HepG2 (cell line): ENCODE measurements around the gene ZNFX1. TPM values are rescaled to one million over a fixed set of nuclear protein-coding genes. Genes with fewer than 3 reads are reported as not detected.

Experiments used
- ATAC-seq: fragments of 200-7000 bp; cut with Tn5 transposase; 3 replicates; pipeline ENCODE4 v1.9.1; 2020; ENCODE audit warnings: mild to moderate bottlenecking, moderate library complexity
- BruUV-seq: library from RNA; stranded (reverse); fragments of 400-500 nt; replicated peaks from 2 replicates; lab custom pipeline; 2021; lab: Mats Ljungman, UMichigan
- CTCF ChIA-PET: fragments of 300-600 bp; formaldehyde crosslinking; extraction: SDS; loops from one replicate; lab custom pipeline; 2021; ENCODE audit warnings: low total read pairs, inconsistent platforms, low intra/inter-chr PET ratio; lab: Yijun Ruan, JAX
- POLR2A ChIA-PET: fragments of 350-600 bp; sonication (Branson Sonifier 250); formaldehyde crosslinking; loops from one replicate; lab custom pipeline; 2020; ENCODE audit warnings: antibody characterized with exemption, inconsistent platforms; lab: Yijun Ruan, JAX
- DNase-seq: peaks from one replicate; pipeline ENCODE4 v3.0.0-alpha.2; 2015; ENCODE audit warnings: low spot score
- FAIRE-seq: peaks from 3 replicates; lab custom pipeline; 2011; peaks lifted over from hg19 to GRCh38; lab: Jason Lieb, UNC
- H2AFZ ChIP-seq: one replicate; pipeline ENCODE4 v1.6.1; 2011; ENCODE audit warnings: low read length, inconsistent platforms
- H3K27ac ChIP-seq: fragments of 300-600 bp; 3 replicates; pipeline ENCODE4 v1.8.0; 2011; ENCODE audit warnings: mixed run types, mild to moderate bottlenecking, mixed read lengths, low read length, inconsistent platforms; ENCODE audit not compliant: insufficient read depth; ENCODE audit errors: extremely low read length
- H3K27me3 ChIP-seq, 2 experiments: fragments of 200-600 bp in 1 of 2; 2 replicates in 1 of 2; 3 replicates in 1 of 2; pipeline versions ENCODE4 v1.6.0 to v1.8.0; 2011; ENCODE audit warnings: low read length in 2 of 2, mild to moderate bottlenecking in 2 of 2, moderate library complexity in 2 of 2, inconsistent platforms in 1 of 2; ENCODE audit not compliant: insufficient read depth in 2 of 2, control insufficient read depth in 1 of 2
- H3K36me3 ChIP-seq, 2 experiments: fragments of 200-600 bp in 1 of 2; replicated peaks in 1 of 2; 2 replicates in 1 of 2; 3 replicates in 1 of 2; pipeline versions ENCODE4 v1.5.1 to v1.8.0; 2011; ENCODE audit warnings: low read length in 2 of 2, inconsistent platforms in 1 of 2; ENCODE audit not compliant: insufficient read depth in 2 of 2, control insufficient read depth in 1 of 2
- H3K4me1 ChIP-seq: 2 replicates; pipeline ENCODE4 v1.5.1; 2012; ENCODE audit warnings: low read length, inconsistent platforms; ENCODE audit not compliant: insufficient read depth
- H3K4me2 ChIP-seq: 2 replicates; pipeline ENCODE4 v1.6.0; 2011; ENCODE audit warnings: low read depth, low read length, inconsistent platforms
- H3K4me3 ChIP-seq, 3 experiments: fragments of 200-600 bp in 1 of 3; sonication (generic), shearing (Covaris generic) in 1 of 3; replicated peaks in 1 of 3; 2 replicates each; pipeline ENCODE4 v1.5.1; 2011 to 2016; ENCODE audit warnings: low read length in 3 of 3, inconsistent platforms in 2 of 3, low read depth in 2 of 3, mild to moderate bottlenecking in 2 of 3, control low read depth in 1 of 3, mixed read lengths in 1 of 3; ENCODE audit not compliant: insufficient read depth in 1 of 3
- H3K79me2 ChIP-seq: one replicate; pipeline ENCODE4 v1.6.1; 2011; ENCODE audit warnings: low read length, inconsistent platforms; ENCODE audit not compliant: insufficient read depth
- H3K9ac ChIP-seq: 2 replicates; pipeline ENCODE4 v1.6.0; 2011; ENCODE audit warnings: mild to moderate bottlenecking, low read depth, low read length, inconsistent platforms; ENCODE audit not compliant: insufficient read depth
- H3K9me3 ChIP-seq: 2 replicates; pipeline ENCODE4 v1.5.1; 2012; ENCODE audit warnings: mild to moderate bottlenecking, low read length
- H4K20me1 ChIP-seq: 2 replicates; pipeline ENCODE4 v1.6.0; 2011; ENCODE audit warnings: inconsistent platforms, mild to moderate bottlenecking, low read length, moderate library complexity; ENCODE audit not compliant: insufficient read depth
- AGO2 ChIP-seq: fragments of 200-400 bp; formaldehyde crosslinking; optimal IDR thresholded peaks from 2 replicates; pipeline ENCODE3; 2017; ENCODE audit warnings: mild to moderate bottlenecking, low read depth, low read length, moderate library complexity
- DDIT3 ChIP-seq: sonication (generic); formaldehyde crosslinking; IDR thresholded peaks from 2 replicates; pipeline ENCODE4 v1.4.0; 2020; ENCODE audit warnings: mild to moderate bottlenecking, missing genetic modification reagents
- PAF1 ChIP-seq: IDR thresholded peaks from 2 replicates; pipeline ENCODE4 v1.6.1; 2016; ENCODE audit warnings: missing genetic modification reagents, missing compliant biosample characterization
- POLR2G ChIP-seq: fragments of 200-400 bp; formaldehyde crosslinking; IDR thresholded peaks from 2 replicates; pipeline ENCODE4 v1.6.1; 2018; ENCODE audit warnings: mild to moderate bottlenecking, low read depth, low read length, moderate library complexity
- RBM22 ChIP-seq: fragments of 200-400 bp; formaldehyde crosslinking; optimal IDR thresholded peaks from 2 replicates; pipeline ENCODE3; 2017; ENCODE audit warnings: mild to moderate bottlenecking, low read length, moderate library complexity
- TEF ChIP-seq: sonication (generic); formaldehyde crosslinking; IDR thresholded peaks from 2 replicates; pipeline ENCODE4 v1.5.0; 2020; ENCODE audit warnings: missing genetic modification reagents
- ZNF276 ChIP-seq: sonication (generic); formaldehyde crosslinking; IDR thresholded peaks from 2 replicates; pipeline ENCODE4 v1.4.0; 2020; ENCODE audit warnings: mild to moderate bottlenecking, low read depth, missing genetic modification reagents
- ZNF772 ChIP-seq: sonication (generic); formaldehyde crosslinking; IDR thresholded peaks from 2 replicates; pipeline ENCODE4 v1.5.0; 2020; ENCODE audit warnings: mild to moderate bottlenecking, missing genetic modification reagents
- WGBS: methylation state at CpG from one replicate; pipeline ENCODE4 v1.1.6; 2017; ENCODE audit warnings: low lambda C conversion rate; 5-methylcytosine and 5-hydroxymethylcytosine counted together
- in situ Hi-C: cut with HindIII; loops from 2 replicates; pipeline ENCODE4 v1.10.0; 2017; ENCODE audit warnings: low pct_unique_long_range_greater_than_20kb; ENCODE audit not compliant: extremely low pct_ligation_motif_present
- intact Hi-C: fragments of 100-400 bp; cut with micrococcal nuclease; formaldehyde crosslinking; loops from one replicate; pipeline ENCODE4 v1.10.0; 2022; ENCODE audit not compliant: unreplicated experiment
- polyA plus RNA-seq, 8 experiments: library from polyadenylated mRNA; depleted of rRNA in 3 of 8; stranded (reverse) in 7 of 8; unstranded in 1 of 8; fragments of >200 nt; fragmentation: Illumina TruSeq in 4 of 8; extraction: Trizol in 4 of 8; gene quantifications; 2 replicates each; pipeline versions ENCODE4 v1.2.1 to v1.2.3, GENCODE V29; 2011 to 2016; ENCODE audit warnings: low read depth in 4 of 8, missing spikeins in 1 of 8, mixed read lengths in 1 of 8; ENCODE audit not compliant: insufficient read depth in 1 of 8
- total RNA-seq, 5 experiments: library from RNA; depleted of rRNA; stranded (reverse); fragments of >200 nt; fragmentation: Illumina TruSeq; extraction: Trizol; gene quantifications; 2 replicates each; pipeline ENCODE4 v1.2.3, GENCODE V29; 2016; ENCODE audit warnings: low read depth in 1 of 5
- TF ChIP-seq, protein P1 (sequence below), 2 experiments: fragments of 450-650 bp in 1 of 2; sonication (generic) in 1 of 2; formaldehyde crosslinking in 1 of 2; IDR thresholded peaks; 2 replicates each; pipeline versions ENCODE4 v1.6.1 to v1.8.0; 2016 to 2022; ENCODE audit warnings: antibody characterized with exemption in 1 of 2, mild to moderate bottlenecking in 1 of 2, missing genetic modification reagents in 1 of 2
- TF ChIP-seq, protein P2 (sequence below): sonication (generic); formaldehyde crosslinking; IDR thresholded peaks from 2 replicates; pipeline ENCODE4 v1.8.0; 2022; ENCODE audit warnings: mild to moderate bottlenecking, missing genetic modification reagents, borderline replicate concordance

ZNFX1 gene
- total and polyA plus RNA-seq, 2 of the 13 experiments (the other 11 are each of a cell fraction or from before 2014, with no cell fraction given) = 2.9 to 11.1 TPM

DNA sequence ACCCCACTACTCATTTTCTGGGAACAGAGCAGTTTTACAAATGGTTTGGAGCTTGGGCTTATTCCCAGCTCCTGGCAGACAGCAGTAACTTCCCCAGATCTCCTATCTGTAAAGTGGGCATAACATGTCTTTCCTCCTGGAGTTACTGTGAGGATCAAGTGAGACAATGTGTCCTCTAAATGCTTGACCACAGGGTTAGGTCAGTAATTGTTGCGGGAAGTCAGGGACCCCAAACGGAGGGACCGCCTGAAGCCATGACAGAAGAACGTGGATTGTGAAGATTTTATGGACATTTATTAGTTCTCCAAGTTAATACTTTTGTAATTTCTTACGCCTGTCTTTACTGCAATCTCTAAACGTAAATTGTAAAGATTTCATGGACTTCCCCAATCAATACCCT, 15.3 kb upstream of the ZNFX1 start:
- peaks cover 21 to 31% of the 10 kb centered on the region in 2 experiments for H3K36me3 ChIP-seq
- H3K4me1 ChIP-seq = peaks cover 5% of the 10 kb centered on the region
- DNase-seq = no peak
- 96% methylated on average over 6 of the region's 6 CpGs for WGBS
- H3K4me3 ChIP-seq = no peak overlapping the region
- H4K20me1 ChIP-seq = peaks cover 29% of the 10 kb centered on the region
- ChIA-PET CTCF (no interaction called here), POLR2A (interaction anchor here (1.9 to 4.2 kb wide), 2 partner anchors 13 to 74 kb away, joined by 5 to 46 read pairs; partner anchors contain the start of genes DDX27 and ZNFX1)
- peaks cover 2% of the 10 kb centered on the region for H3K79me2 ChIP-seq
- H2AFZ ChIP-seq = no peak overlapping the region
- in situ Hi-C loops = no loop called here
- no peak for FAIRE-seq
- peak; percentile 0; the same call in 2 of the 3 replicates for ATAC-seq
- H3K27ac ChIP-seq = no peak overlapping the region
- no peak overlapping the region for H3K4me2 ChIP-seq
- no peaks in the 10 kb centered on the region for H3K9me3 ChIP-seq
- no peaks in the 10 kb centered on the region for H3K27me3 ChIP-seq
- BruUV-seq = no TSS peak
- intact Hi-C loops = no loop called here
- no peak overlapping the region for H3K9ac ChIP-seq
- TF ChIP-seq RBM22 = no peak
- TF ChIP-seq ZNF772 (CRISPR knock-in tag) = no peak
- TF ChIP-seq ZNF276 (CRISPR knock-in tag) = no peak
- TF ChIP-seq, protein P1, sequence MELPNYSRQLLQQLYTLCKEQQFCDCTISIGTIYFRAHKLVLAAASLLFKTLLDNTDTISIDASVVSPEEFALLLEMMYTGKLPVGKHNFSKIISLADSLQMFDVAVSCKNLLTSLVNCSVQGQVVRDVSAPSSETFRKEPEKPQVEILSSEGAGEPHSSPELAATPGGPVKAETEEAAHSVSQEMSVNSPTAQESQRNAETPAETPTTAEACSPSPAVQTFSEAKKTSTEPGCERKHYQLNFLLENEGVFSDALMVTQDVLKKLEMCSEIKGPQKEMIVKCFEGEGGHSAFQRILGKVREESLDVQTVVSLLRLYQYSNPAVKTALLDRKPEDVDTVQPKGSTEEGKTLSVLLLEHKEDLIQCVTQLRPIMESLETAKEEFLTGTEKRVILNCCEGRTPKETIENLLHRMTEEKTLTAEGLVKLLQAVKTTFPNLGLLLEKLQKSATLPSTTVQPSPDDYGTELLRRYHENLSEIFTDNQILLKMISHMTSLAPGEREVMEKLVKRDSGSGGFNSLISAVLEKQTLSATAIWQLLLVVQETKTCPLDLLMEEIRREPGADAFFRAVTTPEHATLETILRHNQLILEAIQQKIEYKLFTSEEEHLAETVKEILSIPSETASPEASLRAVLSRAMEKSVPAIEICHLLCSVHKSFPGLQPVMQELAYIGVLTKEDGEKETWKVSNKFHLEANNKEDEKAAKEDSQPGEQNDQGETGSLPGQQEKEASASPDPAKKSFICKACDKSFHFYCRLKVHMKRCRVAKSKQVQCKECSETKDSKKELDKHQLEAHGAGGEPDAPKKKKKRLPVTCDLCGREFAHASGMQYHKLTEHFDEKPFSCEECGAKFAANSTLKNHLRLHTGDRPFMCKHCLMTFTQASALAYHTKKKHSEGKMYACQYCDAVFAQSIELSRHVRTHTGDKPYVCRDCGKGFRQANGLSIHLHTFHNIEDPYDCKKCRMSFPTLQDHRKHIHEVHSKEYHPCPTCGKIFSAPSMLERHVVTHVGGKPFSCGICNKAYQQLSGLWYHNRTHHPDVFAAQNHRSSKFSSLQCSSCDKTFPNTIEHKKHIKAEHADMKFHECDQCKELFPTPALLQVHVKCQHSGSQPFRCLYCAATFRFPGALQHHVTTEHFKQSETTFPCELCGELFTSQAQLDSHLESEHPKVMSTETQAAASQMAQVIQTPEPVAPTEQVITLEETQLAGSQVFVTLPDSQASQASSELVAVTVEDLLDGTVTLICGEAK (IDR thresholded peaks at IDR 0.05) = no peak
- TF ChIP-seq, protein P1 (CRISPR knock-in tag; IDR thresholded peaks at IDR 0.05) = no peak
- no peak for TF ChIP-seq DDIT3 (CRISPR knock-in tag)
- TF ChIP-seq TEF (CRISPR knock-in tag) = no peak
- TF ChIP-seq, protein P2, sequence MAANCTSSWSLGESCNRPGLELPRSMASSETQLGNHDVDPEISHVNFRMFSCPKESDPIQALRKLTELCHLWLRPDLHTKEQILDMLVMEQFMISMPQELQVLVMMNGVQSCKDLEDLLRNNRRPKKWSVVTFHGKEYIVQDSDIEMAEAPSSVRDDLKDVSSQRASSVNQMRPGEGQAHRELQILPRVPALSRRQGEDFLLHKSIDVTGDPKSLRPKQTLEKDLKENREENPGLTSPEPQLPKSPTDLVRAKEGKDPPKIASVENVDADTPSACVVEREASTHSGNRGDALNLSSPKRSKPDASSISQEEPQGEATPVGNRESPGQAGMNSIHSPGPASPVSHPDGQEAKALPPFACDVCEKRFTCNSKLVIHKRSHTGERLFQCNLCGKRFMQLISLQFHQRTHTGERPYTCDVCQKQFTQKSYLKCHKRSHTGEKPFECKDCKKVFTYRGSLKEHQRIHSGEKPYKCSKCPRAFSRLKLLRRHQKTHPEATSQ (CRISPR knock-in tag) = no peak
- TF ChIP-seq POLR2G = peak; percentile 50; the same call in 1 of the 2 replicates
- TF ChIP-seq AGO2 = peak; percentile 38
- 0 out of 2 replicates have a peak, but pooled peaks have one; percentile 60 for TF ChIP-seq PAF1 (CRISPR knock-in tag)
